ENCODE data around the gene SPRR1A.

Gene SPRR1A, protein sequence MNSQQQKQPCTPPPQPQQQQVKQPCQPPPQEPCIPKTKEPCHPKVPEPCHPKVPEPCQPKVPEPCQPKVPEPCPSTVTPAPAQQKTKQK

DNA sequence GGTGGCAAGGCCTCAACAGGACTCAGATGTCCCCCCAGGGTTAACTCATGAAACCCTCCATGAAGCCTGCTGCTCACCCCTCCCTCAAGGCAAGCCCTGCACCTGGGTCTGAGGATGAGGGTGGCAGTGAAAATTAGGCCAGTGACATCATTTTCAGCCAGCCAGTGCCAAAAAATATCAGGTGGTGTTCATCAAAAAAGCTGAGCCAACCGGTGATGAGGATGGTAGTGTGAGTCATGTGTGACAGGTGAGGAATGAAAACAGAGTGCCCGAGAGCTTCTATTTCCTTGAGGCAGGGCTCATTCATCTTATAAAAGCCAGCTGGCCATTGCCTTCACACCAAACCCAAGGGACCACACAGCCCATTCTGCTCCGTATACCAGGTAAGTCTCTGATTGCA is at the start of gene SPRR1A:
Gene SPRR1A (plus strand): TSS at position 339 of the 400 bp plus-strand sequence. CDS start 1,150 bp downstream, outside the sequence.
- DNase-seq = no peak

DNA sequence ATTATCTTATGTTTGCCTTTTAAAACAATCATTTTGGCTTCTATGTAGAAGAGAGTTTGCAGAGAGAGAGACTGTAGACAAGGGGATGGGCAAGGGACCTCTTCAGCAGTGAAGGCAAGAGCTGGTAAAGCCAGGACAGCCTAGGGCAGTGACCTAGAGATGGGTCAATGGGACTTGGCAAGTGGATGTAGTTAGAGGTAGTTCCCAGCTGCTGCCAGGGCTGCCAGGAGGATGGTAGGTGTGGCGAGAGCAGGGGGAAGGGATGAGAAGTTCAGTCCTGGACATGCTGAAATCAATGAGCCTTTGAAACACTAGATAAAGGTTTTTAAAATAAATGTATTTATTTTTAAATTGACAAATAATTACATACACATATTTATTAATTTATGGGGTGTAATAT is 43.3 kb upstream of the SPRR1A start:
- DNase-seq = no peak

DNA sequence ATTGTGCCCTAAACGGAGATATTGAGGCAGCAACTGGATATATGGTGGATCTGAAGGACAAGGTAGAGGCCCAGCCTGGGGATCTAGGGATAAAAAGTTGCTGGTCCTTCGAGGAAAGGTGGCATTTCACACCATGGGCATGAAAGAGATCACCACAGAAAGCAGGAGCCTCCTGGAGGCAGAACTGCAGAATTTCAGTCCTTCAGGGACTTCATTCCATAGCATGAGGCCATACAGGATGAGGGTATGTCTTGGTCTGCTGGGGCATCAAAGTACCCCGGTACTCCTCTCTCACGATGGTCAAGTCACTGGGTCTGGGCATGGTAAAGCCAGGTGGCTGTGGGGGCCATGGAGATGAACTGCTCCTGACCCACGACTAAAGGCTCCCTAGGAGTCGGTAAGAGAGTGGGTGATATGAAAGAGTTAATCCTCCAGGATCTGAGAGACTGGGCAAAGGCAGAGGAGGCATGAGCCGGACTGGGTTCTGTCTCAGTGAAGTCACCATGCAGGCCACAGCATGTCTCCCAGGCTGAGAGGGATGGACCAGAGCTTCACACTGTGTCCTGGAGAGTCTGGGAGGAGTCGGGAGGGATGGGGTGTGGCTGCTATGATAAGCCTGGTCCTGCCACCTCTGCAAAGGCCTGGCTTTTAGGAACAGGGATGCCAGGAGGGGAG is 42.7 kb upstream of the SPRR1A start:
- no peak for DNase-seq

DNA sequence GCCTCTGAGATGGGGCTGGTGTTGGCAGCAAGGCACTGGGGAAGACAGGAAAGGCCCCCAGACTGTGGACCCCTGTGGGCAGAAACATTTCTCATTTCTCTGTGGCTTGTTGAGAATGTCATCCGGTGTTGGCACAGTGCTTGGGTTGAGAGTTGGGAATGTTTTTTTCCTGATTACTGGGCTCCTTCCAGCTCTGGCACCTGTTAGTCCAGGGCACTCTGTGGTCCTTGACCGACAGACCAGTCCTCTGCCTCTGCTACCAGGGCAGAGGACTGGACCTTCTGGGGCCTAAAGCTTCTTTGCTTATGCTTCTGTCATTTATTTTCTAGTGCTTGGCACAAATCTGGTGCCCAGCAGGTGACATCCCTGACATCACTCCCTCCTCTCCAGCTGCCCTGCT is 41.7 kb upstream of the SPRR1A start:
- no peak for DNase-seq

DNA sequence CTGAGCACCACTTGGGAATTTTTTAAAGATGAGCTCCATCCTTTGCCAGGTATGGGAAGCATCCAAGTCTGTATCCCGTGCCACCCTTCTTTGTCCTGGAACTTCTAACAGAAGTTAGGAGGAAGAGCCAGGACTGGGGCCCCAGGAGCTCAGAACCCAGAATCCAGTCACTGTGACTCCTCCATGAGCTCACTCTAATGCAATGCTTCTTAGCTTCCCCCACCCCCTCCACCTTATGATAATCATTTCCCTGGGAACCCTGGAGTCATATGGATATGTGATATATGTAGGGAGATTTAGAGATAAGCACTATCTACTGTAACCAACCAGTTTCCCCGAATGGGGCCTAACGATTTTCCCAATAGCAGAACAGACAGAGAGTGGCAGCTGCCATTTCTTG is 37.6 kb upstream of the SPRR1A start:
- DNase-seq = no peak

DNA sequence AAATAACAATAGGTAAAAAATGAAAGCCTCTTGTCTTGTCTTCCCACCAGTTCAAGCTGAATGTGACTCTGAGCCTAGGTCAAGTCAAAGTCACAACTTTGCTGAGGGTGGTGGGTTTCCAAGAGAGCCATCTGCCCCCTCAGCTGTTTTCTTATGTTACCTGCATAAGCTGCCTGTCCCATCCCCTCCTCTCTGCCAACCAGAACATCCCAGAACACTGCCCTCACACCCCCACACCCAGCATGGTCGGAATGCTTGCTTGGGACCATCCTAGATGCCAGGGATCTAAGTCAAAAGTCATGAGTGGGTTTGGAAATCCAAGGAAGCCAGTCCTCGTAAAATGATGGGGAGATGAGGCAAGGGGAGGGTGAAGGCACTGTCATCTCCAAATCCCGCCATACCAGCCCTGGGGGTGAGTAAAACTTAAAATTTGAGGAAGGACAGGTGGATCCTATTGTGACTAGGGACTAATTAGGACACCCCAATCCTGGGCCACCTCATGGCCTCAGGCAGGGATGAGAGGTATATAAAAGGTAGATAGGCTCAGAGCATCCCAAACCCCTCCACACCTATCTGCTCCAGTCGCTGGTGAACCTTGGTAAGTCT is 37.1 kb upstream of the SPRR1A start, which contains the start of gene SPRR5:
Gene SPRR5 (plus strand): TSS at position 556 of the 606 bp plus-strand sequence. CDS start 1,349 bp downstream, outside the sequence.
- no peak for DNase-seq

DNA sequence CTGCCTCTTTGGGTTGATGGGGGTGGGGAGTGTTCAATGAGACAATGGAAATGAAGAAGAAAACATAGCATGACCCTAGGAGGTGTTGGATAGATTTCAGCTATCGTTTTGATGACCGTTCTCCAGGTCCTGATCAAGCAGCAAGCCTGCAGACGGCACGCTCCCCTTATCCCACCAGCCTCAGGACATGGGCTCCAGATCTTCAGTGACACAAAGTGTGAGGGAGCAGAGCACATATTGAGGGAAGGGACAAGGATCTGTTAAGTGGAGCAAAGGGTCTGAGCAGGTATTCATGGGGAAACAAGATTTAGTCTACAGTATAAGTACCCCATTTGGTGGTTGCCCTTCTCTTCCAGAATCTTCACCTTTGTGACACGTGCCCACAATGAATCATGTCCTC is 32.2 kb upstream of the SPRR1A start:
- DNase-seq = no peak

DNA sequence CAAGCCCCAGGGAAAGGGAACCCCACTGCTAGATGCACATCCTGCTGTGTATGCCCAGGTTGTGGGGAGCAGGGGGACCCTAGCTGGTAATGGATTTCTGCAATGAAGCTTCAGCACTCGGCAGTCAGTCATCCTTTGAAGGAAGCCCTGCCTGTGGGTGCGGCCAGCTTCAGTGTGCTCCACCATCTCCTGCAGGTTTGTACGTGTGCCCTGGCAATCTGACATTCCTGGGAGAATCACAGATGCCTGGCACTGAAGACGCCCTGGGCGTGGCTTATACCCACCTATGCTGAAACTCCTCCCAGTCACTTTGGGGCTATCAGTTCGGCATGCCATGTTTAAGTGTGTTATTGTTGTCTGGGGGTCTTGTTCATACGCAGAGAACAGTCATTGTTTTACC is 30.1 kb upstream of the SPRR1A start:
- no peak for DNase-seq

DNA sequence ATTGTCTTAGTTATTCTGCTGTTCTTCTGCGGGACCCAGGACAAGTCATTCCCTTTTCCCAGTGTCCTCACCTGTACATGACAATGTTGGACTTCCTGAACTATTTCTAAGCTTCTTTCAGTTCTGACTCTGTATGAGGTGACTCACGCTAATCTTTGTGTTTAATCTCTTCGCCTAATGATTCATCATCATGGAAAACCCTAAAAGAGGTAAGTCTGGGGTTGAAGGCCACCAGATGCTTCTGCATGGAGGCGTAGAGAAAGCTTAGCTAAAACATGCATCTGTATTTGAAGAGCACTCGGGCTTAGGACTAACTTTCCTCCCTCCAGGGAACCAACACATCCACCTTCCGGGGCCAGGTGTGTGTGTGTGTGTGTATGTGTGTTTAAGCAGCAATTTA is 29.4 kb upstream of the SPRR1A start:
- DNase-seq = no peak

DNA sequence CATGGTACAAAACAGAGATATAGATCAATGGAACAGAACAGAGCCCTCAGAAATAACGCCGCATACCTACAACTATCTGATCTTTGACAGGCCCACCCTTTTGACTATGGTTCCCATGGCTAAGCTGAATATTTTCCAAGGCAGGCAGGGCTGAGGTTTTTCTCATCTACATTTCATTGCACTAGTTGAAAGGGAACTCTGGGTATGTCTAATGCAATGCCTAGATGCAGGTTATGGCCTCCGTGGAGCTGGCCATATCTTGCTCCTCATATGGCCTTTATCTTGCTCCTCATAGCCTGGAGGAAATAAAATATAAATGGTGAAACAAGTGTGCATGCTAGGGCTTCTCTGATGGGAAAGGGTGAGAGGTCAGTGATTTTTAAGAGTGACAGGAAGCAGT is 26.3 kb upstream of the SPRR1A start:
- DNase-seq = no peak

DNA sequence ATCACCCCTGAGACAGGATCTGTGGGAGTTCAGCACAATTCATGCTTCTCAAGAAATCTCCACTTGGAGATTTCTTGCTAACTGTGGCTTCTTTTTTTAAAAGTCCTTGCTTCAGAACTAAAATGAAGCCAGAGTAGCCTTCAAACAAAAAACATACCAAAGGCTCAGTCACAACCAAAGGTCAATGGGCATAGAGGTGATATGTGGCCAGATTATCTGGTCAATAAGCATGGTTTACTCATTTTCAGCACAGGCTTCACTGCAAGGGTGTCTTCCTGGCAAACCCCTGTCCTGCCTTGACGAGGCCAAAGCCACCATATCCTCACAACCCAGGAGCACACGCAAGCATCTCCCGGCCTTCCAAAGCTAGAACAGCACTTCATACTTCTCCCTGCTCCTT is 24.6 kb upstream of the SPRR1A start:
- DNase-seq = no peak

DNA sequence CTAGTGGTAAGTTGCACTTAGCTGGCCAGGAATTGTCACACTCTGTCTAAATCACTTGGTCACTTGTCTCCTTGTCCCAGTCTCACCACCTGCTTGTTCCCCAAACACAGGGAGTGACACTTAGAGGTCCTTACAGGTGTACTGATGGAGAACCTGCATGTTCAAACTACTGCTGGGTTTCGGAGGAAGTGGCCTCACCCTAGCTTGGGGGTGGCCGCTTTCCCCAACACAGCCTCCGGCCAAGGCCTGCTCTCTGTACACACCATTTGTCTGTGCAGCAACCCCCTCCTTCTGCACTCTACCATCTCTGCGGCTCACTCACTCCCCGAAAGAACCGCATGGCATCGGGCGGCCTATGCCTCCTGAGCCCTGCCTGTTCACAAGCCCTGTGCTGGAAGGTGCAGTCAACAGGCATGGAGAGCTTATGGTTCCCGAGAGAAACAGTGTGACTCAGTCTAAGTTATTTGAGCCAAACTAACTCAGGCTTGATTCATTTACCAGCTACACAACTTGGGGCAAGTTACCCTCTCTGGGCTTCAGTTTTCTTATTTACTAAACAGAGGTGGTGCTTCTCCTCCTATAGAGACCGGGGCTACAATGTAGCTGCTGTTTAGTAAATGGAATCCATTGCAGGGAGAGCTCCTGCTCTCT is 24.0 kb upstream of the SPRR1A start:
- DNase-seq = no peak

DNA sequence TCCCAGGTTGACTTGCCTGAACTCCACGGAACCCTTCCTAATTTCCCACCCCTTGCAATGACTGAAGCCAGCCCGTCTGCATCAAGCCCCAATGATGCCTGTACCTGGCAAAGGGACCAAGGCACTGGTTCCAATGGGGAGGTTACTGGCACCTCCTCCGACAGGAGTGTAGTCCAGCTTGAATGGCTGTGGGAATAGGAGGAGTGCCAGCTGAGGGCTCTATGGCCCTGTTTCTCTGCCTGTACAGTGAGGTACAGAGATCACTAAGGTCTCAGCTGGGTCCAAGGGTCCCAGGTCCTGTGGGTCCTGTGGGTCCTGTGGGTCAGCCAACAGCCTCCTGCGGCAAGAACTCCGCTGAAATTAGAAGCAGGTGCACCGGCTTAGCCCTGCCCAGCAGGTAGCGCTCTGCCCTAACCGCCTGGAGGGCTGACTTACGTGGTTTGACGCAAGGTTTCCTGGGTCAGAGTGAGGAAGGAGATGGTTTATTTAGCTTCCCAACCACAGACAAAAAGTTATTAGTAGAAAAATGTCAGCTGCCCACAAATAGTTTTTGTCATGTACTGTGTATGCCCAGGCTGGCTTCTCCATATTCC is 23.3 kb upstream of the SPRR1A start:
- no peak for DNase-seq

DNA sequence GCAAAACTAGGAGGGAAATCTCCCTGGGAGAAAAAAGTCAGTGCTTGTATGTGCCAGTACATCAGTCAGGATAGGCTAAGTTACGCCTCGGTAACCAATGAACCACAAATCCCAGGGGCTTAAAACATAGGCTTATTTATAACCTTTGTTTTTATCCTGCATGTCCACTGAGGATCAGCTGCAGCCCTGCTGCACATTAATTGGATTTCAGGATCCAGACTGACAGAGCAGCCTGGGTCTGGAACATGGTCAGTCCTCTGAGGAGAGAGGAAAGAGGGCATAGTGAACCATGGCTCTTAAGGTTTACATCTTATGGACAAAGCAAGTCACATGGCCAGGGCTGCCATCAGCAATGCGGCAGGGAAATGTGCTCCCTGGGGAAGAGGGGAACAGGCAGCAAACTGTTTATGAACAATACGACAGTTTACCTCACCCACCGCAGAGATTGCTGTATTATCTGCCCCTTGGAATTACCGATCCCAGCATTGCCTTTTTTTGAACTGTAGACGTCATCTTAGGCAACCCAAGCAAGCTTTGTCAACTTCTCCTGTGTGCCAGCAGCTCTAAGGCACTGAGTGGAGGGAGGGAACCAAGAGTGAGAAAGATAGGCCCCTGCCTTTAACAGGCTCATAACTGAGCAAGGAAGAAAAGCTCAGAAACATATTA is 22.5 kb upstream of the SPRR1A start:
- no peak for DNase-seq

DNA sequence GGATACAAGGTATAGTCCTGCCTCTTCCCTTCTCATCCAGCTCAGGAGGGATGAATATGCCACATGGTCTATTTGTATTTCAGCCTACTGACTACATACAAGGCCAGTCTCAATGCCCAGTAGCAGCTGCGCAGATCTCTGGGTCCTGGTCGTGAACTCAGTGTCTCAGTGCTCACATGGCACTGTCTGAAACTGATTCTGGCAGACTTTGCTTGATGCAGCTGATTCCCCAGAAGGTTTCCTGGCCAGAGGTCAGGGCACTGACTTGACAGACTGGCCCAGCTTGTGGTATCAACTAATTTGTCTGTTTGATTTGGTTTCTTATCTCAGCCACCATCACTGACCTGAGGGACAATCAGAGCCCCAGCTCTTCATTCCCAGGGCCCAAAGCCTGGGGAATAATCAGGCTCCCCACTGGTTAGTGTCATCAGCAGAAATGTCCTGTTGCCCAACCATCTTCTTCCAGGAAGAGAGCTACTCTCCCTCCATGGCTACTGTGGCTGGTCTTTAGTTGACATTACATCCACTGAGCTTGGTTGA is 20.9 kb upstream of the SPRR1A start:
- DNase-seq = no peak

DNA sequence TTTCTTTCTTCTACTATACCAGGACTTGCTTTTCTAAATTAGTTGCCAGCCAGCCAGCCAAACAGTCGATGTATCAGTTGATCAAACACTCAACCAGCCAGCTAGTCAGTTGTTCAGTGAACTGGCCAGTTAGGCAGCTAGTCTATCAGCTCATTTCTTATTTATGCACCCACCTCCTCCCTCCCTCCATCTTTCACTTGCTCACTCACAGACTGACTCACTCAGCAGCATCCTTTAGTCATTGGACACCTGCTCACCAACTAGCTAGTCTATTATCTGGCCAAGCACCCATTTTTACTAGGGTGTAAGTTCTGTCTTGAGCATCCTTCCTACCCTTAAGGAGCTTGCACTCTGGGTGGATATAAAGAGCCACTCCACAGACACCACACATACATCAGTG is 19.3 kb upstream of the SPRR1A start:
- DNase-seq = no peak

DNA sequence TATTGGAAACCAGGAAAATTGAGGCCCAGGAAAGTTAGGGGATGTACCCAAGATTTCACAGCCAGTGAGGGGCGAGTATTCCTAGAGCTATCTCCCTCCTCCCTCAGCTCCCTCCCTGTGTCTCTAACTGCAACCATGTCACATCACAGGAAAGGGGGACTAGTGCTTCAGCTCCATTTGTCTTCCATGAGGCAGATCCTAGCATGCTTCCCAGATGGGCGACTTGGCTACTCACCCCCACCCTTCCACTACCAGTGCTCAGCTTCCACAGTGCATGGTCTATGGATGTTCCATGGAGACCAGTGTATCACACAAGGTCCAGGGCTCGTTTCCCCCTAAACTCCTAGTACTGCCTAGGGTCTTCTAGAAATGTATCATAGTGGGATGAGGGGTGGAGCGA is 18.0 kb upstream of the SPRR1A start:
- no peak for DNase-seq

DNA sequence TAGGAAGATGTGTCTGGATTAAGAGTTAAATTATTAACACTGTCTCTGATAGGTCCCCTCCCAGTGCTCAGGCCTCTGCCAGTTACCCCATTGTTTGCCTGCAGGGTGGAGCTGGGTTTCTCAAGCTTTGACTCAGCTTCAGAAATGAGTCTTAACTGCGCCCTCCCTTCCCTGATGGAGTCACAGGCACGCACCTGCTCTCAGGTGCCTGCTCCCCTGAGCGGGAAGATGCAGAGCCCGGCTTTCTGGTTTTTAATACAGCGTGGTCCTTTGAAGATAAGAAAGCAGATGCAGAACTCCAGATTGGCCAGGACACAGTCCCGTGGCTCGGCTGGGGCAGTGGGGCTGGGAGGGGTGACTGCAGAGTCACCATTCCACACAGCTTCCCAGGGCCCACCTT is 16.7 kb upstream of the SPRR1A start:
- DNase-seq = no peak

DNA sequence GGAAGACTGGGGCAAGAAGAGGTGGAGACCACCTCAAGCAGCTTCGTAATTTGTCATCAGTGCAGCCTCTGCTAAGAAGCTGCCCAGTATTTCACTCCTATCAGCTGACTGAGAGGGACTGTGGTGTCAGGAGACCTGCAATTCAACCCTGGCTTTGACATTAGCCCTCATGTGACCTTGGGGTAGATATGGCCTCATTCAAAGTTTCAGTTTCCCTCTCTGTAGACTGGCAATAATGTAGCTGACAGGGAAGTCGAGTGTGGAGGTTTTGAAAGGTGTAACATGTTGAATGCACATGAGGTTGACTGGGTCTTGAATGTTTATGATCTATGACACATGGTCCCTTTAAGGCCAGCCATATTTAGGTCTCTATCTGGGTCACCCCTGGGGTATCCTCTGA is 15.6 kb upstream of the SPRR1A start:
- no peak for DNase-seq

DNA sequence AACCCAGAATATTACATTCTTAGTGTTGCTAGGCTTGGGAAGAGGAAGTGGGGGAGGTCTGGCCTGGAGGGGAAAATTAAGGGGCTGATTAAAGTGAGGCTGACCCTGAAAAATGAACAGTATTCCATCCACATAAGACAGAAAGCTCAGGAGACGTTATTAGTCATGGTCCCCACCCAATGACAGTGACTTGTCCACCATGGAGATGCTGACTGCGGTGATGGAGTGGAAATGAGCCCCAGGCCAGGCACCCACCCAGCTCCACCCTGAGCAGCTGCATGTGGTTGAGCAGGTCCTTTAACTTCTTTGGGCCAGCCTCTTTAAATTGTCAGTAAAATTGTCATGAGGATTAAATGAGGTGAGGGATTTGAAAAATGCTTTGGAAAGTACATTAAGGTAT is 14.8 kb upstream of the SPRR1A start:
- DNase-seq = no peak

DNA sequence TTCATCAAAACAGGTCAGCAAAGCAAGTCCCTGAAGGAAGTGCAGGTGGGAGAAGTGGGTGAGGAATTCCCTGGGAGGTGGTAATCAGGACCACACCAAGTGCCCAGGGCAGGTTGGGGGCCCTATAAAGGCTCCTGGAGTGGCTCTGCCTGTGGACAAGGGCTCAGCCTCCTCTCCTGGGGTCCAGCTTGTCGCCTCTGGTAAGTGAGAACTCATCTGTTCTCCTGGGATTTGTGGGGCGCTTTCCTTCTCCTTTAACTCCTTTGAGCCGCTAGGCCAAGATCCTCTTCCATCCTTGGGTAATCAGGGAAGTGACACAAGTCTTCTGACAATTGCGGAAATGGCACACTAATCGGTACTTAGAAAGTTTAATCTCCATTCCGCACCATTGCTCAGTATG is 13.4 kb upstream of the SPRR1A start, which contains the start of gene SPRR4:
Gene SPRR4 (plus strand): TSS at position 154 of the 400 bp plus-strand sequence. CDS start 1,243 bp downstream, outside the sequence.
- no peak for DNase-seq

DNA sequence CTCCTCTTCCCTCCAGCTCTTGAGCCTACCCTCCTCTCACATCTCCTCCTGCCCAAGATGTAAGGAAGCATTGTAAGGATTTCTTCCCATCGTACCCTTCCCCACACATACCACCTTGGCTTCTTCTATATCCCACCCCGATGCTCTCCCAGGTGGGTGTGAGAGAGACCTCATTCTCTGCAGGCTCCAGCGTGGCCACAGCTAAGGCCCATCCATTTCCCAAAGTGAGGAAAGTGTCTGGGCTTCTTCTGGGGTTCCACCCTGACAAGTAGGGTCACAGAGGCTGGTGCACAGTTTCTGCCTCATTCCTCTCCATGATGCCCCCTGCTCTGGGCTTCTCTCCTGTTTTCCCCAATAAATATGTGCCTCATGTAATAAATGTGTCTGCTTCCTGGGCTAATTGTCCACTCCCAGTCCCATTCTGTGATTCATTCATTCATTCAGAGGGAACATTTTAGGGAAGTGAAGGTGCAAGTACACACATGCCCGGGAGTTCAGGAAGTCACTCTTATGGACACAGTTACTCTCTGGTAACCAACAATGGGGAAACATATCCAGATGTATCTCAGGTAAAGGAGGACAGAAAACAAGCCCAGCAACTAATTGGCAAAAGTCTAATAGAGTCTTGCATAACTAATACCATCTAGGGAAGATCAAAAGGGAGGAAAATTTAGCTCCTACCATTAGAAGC is 11.5 kb upstream of the SPRR1A start:
- no peak for DNase-seq
